Left lung (tissue), 10 donors: Measurements from ENCODE around the gene CPLX1. TPM values are rescaled to one million over a fixed set of nuclear protein-coding genes. Genes with fewer than 3 reads are reported as not detected.
"Not testable (repeated sequence)": the region's sequence is repeated elsewhere in the genome, so short reads cannot be mapped to it uniquely, and the experiment has no call there.

Experiments used
- ATAC-seq: fragments of 200-7000 bp; cut with Tn5 transposase; one replicate; pipeline ENCODE4 v1.9.1; 2020; ENCODE audit warnings: moderate library complexity
- DNase-seq, 4 donors: peaks; one replicate each; pipeline ENCODE4 v3.0.0-alpha.2; 2013 to 2020
- H3K27ac ChIP-seq, 2 donors: fragments of 200-600 bp; sonication (generic) in 1 of 2; one replicate each; pipeline versions ENCODE4 v1.5.0 to v1.8.0; 2020 to 2021
- H3K27me3 ChIP-seq, 2 donors: fragments of 200-600 bp; sonication (generic) in 1 of 2; one replicate each; pipeline versions ENCODE4 v1.5.0 to v1.8.0; 2020 to 2021
- H3K36me3 ChIP-seq, 2 donors: fragments of 200-600 bp; sonication (generic) in 1 of 2; one replicate each; pipeline versions ENCODE4 v1.5.0 to v1.8.0; 2020 to 2021
- H3K4me1 ChIP-seq, 2 donors: fragments of 200-600 bp; one replicate each; pipeline ENCODE4 v1.8.0; 2021
- H3K4me3 ChIP-seq, 2 donors: fragments of 200-600 bp; sonication (generic) in 1 of 2; one replicate each; pipeline versions ENCODE4 v1.5.0 to v1.8.0; 2020 to 2021; ENCODE audit warnings: mild to moderate bottlenecking in 1 of 2
- H3K9me3 ChIP-seq, 2 donors: fragments of 200-600 bp; sonication (generic) in 1 of 2; one replicate each; pipeline versions ENCODE4 v1.5.0 to v1.8.0; 2020 to 2021
- intact Hi-C, 2 donors: fragments of 100-400 bp; cut with DNase I; formaldehyde crosslinking; loops; one replicate each; pipeline versions ENCODE4 v1.11.2 to v1.14.2; 2022
- polyA plus RNA-seq, 6 donors: library from polyadenylated mRNA; unstranded; fragments of 120-200 nt; gene quantifications; one replicate each; pipeline ENCODE4 v1.2.1, GENCODE V29; 2013; ENCODE audit not compliant: insufficient read length in 6 of 6
- total RNA-seq, 2 donors: library from RNA; stranded (reverse); fragmentation: NEBNext Ultra II Directional; extraction: Animal tissue kit (Norgen Biotek cat#: 25700); gene quantifications; one replicate each; pipeline ENCODE4 v1.2.1, GENCODE V29; 2021
- TF ChIP-seq, protein P1 (sequence below), 2 donors: fragments of 200-600 bp; sonication (generic) in 1 of 2; IDR thresholded peaks; one replicate each; pipeline versions ENCODE4 v1.5.0 to v1.8.0; 2021; ENCODE audit warnings: antibody characterized with exemption in 2 of 2
- donor health status: DM: no; HTN: yes; CAD: no.
- donor health status: DM: no; HTN: no; CAD: no.

The CPLX1 gene
- total and polyA plus RNA-seq, 8 donors, result 0.98 to 3.2 (median 1.5) TPM

GRCh38 chr4:808860-809570 lies 16.9 kb downstream of the CPLX1 start:
- TF ChIP-seq, protein P1, sequence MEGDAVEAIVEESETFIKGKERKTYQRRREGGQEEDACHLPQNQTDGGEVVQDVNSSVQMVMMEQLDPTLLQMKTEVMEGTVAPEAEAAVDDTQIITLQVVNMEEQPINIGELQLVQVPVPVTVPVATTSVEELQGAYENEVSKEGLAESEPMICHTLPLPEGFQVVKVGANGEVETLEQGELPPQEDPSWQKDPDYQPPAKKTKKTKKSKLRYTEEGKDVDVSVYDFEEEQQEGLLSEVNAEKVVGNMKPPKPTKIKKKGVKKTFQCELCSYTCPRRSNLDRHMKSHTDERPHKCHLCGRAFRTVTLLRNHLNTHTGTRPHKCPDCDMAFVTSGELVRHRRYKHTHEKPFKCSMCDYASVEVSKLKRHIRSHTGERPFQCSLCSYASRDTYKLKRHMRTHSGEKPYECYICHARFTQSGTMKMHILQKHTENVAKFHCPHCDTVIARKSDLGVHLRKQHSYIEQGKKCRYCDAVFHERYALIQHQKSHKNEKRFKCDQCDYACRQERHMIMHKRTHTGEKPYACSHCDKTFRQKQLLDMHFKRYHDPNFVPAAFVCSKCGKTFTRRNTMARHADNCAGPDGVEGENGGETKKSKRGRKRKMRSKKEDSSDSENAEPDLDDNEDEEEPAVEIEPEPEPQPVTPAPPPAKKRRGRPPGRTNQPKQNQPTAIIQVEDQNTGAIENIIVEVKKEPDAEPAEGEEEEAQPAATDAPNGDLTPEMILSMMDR (IDR thresholded peaks at IDR 0.05), result no peak

GRCh38 chr4:807792-808191 lies 18.1 kb downstream of the CPLX1 start:
- peaks cover 0 to 58% of the 10 kb centered on the region in 2 donors for H3K27me3 ChIP-seq
- intact Hi-C loops, result no loop called here
- TF ChIP-seq, protein P1 (IDR thresholded peaks at IDR 0.05), result no peak
- DNase-seq (no peak), ATAC-seq (no peak)
- no peaks in the 10 kb centered on the region for H3K36me3 ChIP-seq
- H3K4me3 ChIP-seq, result no peak overlapping the region
- H3K27ac ChIP-seq, result no peak overlapping the region
- no peaks in the 10 kb centered on the region for H3K4me1 ChIP-seq
- H3K9me3 ChIP-seq, result no peaks in the 10 kb centered on the region

More at GRCh38 chr4:808860-809570, 16.9 kb downstream of the CPLX1 start:
- ATAC-seq (no peak), DNase-seq (peak in 2 of 4 donors; percentile 25 to 36)
- Histone ChIP-seq H3K4me1 (no peaks in the 10 kb centered on the region), H3K9me3 (no peaks in the 10 kb centered on the region), H3K4me3 (no peak overlapping the region), H3K27ac (no peak overlapping the region), H3K36me3 (no peaks in the 10 kb centered on the region), H3K27me3 (peaks cover 0 to 60% of the 10 kb centered on the region in 2 donors)
- intact Hi-C loops, result no loop called here

DNA sequence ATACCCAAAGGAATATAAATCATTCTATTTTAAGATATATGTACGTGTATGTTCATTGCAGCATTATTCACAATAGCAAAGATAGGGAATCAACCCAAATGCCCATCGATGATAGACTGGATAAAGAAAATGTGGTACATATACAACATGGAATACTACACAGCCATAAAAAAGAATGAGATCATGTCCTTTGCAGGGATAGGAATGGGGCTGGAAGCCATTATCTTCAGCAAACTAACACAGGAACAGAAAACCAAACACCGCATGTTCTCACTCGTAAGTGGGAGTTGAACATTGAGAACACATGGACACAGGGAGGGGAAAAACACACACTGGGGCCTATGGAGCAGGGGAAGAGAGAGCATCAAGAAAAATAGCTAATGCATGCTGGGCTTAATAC lies 18.9 kb downstream of the CPLX1 start:
- H3K27ac ChIP-seq, intact Hi-C loops, H3K4me3 ChIP-seq, H3K9me3 ChIP-seq, H3K36me3 ChIP-seq, DNase-seq, ATAC-seq, H3K4me1 ChIP-seq: not testable (repeated sequence)
- H3K27me3 ChIP-seq, result peaks cover 0 to 50% of the 10 kb centered on the region in 2 donors

DNA sequence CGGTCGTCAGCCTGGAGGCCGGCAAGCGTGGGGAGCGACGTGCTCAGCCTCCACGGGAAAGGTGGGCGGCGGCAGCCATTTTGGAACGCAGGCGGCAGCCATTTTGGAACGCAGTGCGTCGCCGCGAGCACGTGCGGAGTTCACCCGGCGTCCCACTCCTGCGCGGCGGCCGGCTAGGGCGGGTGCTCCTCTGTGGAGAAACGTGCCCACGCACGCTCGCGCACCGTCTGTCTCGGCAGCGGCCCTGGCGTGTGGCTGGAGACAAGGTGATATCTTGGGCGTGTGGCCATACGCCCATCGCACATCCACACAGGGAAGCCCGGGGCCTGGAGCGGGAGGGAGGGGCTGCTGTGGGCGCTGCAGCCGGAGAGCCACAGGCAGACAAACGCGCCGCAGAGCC lies 21.1 kb downstream of the CPLX1 start:
- no peaks in the 10 kb centered on the region for H3K36me3 ChIP-seq
- ATAC-seq, result no peak
- TF ChIP-seq, protein P1 (IDR thresholded peaks at IDR 0.05), result no peak
- intact Hi-C loops, result no loop called here
- H3K4me1 ChIP-seq, result no peaks in the 10 kb centered on the region
- no peak overlapping the region for H3K27ac ChIP-seq
- H3K27me3 ChIP-seq, result peaks cover 0 to 32% of the 10 kb centered on the region in 2 donors
- H3K9me3 ChIP-seq, result no peaks in the 10 kb centered on the region
- DNase-seq, result peak in 1 of 4 donors; percentile 75
- no peak overlapping the region for H3K4me3 ChIP-seq

GRCh38 chr4:803884-804283 lies 22.0 kb downstream of the CPLX1 start:
- H3K27me3 ChIP-seq, result peaks cover 0 to 37% of the 10 kb centered on the region in 2 donors
- H3K27ac ChIP-seq, result no peak overlapping the region
- H3K4me3 ChIP-seq, result no peak overlapping the region
- no peaks in the 10 kb centered on the region for H3K36me3 ChIP-seq
- H3K9me3 ChIP-seq, result no peaks in the 10 kb centered on the region
- no peaks in the 10 kb centered on the region for H3K4me1 ChIP-seq
- DNase-seq, result no peak
- intact Hi-C loops, result no loop called here
- TF ChIP-seq, protein P1 (IDR thresholded peaks at IDR 0.05), result no peak
- no peak for ATAC-seq
